Lower lobe of right lung (tissue), 2 donors: ENCODE results near the gene GCN1. TPM values are rescaled to one million over a fixed set of nuclear protein-coding genes. Genes with fewer than 3 reads are reported as not detected.

Experiments
- ATAC-seq, 2 donors: fragments of 200-7000 bp; cut with Tn5 transposase; one replicate each; pipeline ENCODE4 v1.9.1; 2020 to 2022; ENCODE audit warnings: mild to moderate bottlenecking in 2 of 2, moderate library complexity in 2 of 2
- DNase-seq: peaks from one replicate; pipeline ENCODE4 v3.0.0-alpha.2; 2020
- H3K27ac ChIP-seq: fragments of 200-600 bp; one replicate; pipeline ENCODE4 v1.8.0; 2022
- H3K27me3 ChIP-seq: fragments of 200-600 bp; one replicate; pipeline ENCODE4 v1.8.0; 2022; ENCODE audit warnings: low read depth
- H3K36me3 ChIP-seq: fragments of 200-600 bp; one replicate; pipeline ENCODE4 v1.8.0; 2022; ENCODE audit warnings: mild to moderate bottlenecking
- H3K4me1 ChIP-seq: fragments of 200-600 bp; one replicate; pipeline ENCODE4 v1.8.0; 2022
- H3K4me3 ChIP-seq: fragments of 200-600 bp; one replicate; pipeline ENCODE4 v1.8.0; 2022; ENCODE audit warnings: mild to moderate bottlenecking
- H3K9me3 ChIP-seq: fragments of 200-600 bp; one replicate; pipeline ENCODE4 v1.8.0; 2022
- intact Hi-C: fragments of 100-400 bp; cut with DNase I; formaldehyde crosslinking; loops from one replicate; pipeline ENCODE4 v1.11.0; 2022
- total RNA-seq: library from RNA; stranded (reverse); fragmentation: NEBNext Ultra II Directional; extraction: Animal tissue kit (Norgen Biotek cat#: 25700); gene quantifications from one replicate; pipeline ENCODE4 v1.2.1, GENCODE V29; 2021
- TF ChIP-seq, protein P1 (sequence below): fragments of 200-600 bp; IDR thresholded peaks from one replicate; pipeline ENCODE4 v1.8.0; 2022; ENCODE audit warnings: antibody characterized with exemption, mild to moderate bottlenecking
- donor health status: DM: no; HTN: yes; CAD: no; lungs with severe emphysema.

The GCN1 gene
- total RNA-seq, 1 donor from 2014 or later, result 73.6 TPM

DNA sequence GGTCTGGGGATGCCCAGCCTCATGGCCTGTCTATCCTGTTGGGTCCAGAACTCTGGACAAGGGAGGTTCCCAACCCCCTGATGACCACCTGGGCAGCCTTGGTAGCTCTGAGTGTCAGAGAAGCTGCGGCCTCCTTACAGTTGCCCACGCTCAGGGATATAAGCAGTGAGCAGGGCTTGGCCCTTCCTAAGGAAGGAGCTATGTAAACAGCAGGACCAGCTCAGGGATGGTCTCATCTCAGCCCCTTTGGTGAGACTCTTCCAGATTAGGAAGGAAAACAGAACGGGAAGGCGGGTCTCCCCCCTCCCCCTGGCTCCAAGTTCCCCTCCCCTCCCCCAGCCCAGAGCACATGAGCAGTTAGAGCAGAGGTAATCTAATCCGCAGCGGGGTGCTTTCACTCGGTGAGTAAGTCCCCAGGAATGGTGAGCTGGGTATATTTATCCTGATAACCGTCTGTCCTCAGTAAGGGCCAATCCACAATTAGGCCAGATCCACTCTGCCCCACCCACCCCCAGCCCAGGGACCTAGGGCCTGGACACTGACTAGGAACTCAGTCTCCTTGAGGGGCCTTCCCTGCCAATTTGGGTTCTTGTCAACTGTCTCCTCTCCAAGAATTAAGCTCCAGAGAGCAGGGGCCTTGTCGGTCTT is 35.9 kb upstream of the GCN1 start:
- H3K4me1 ChIP-seq, result peaks cover 99% of the 10 kb centered on the region
- ATAC-seq (peak; percentile 3 to 11), DNase-seq (peak; percentile 52)
- no peaks in the 10 kb centered on the region for H3K27me3 ChIP-seq
- H3K9me3 ChIP-seq, result no peaks in the 10 kb centered on the region
- TF ChIP-seq, protein P1, sequence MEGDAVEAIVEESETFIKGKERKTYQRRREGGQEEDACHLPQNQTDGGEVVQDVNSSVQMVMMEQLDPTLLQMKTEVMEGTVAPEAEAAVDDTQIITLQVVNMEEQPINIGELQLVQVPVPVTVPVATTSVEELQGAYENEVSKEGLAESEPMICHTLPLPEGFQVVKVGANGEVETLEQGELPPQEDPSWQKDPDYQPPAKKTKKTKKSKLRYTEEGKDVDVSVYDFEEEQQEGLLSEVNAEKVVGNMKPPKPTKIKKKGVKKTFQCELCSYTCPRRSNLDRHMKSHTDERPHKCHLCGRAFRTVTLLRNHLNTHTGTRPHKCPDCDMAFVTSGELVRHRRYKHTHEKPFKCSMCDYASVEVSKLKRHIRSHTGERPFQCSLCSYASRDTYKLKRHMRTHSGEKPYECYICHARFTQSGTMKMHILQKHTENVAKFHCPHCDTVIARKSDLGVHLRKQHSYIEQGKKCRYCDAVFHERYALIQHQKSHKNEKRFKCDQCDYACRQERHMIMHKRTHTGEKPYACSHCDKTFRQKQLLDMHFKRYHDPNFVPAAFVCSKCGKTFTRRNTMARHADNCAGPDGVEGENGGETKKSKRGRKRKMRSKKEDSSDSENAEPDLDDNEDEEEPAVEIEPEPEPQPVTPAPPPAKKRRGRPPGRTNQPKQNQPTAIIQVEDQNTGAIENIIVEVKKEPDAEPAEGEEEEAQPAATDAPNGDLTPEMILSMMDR, result no peak
- peak overlapping the region; percentile 33 for H3K4me3 ChIP-seq
- peak overlapping the region; percentile 88 for H3K27ac ChIP-seq
- intact Hi-C loops, result no loop called here
- peaks cover 14% of the 10 kb centered on the region for H3K36me3 ChIP-seq

DNA sequence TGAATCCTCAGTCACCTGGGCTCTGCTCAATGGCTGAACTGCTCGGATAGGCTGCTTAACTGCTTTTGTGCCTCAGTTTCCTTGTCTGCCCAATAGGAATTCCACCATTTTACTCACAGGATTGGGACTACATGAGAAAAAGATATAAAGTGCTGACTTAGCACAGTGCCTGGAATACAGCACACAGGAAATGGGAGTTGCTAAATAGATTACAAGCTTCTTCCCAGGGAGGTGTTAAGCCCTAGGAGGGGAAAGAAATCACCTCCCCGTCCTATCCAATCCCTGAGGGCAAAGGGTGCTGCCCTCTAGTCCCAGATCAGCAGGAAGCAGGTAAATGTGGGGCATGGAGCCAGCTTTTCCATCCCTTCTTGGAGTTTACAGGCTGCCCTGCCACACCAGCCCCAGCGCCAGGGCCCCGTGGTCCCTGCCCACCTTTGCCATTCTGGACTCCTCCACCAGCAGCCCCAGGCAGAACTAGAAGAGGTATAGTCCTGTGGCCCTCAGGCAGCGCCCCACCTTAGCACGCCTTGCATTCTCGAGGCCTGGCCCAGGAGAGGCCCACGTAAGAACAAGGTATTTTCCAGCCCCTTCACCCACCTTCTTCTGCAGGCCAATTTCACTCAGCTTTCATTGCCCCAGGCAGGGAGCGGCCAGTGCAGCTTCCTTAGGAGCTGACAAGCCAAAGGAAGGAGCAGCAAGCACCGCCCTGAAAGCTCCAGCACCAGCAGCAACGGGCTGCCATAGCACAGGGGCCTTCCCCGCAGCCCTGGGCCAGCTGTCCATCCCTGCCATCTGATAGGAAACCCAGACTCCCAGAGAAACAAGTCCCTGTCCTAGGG is 35.2 kb upstream of the GCN1 start:
- intact Hi-C loops, result loop anchor here (5.0 kb wide), 1 partner anchor 38 kb away; the partner anchor contains the start of gene PXN
- no peaks in the 10 kb centered on the region for H3K27me3 ChIP-seq
- H3K9me3 ChIP-seq, result no peaks in the 10 kb centered on the region
- DNase-seq (peak; percentile 54), ATAC-seq (peak in 1 of 2 donors; percentile 16)
- peaks cover 14% of the 10 kb centered on the region for H3K36me3 ChIP-seq
- peaks cover 99% of the 10 kb centered on the region for H3K4me1 ChIP-seq
- peak overlapping the region; percentile 88 for H3K27ac ChIP-seq
- H3K4me3 ChIP-seq, result peak overlapping the region; percentile 33
- TF ChIP-seq, protein P1, result no peak

DNA sequence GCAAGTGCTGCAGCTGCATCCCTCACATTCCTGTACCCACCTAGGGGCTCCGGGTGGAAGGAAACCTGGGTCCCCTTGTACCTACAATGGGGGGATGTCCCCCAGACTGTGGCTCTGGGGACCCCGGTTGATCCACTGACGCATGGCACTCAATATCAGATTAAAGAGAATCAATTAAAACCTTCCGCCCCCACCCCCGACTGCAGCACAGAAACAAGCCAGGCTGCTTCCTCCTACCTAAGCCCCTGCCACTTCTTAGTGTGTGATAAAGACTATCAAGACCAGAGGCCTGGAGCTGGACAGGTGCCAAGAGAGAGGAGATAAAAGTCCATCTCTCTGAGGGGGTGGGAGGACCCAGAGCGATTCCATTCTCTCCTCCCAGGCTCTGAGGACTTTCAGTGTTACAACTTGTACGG is 34.6 kb upstream of the GCN1 start:
- no peak for DNase-seq
- ATAC-seq, result no peak
- Histone ChIP-seq H3K27ac (peak overlapping the region; percentile 88), H3K4me3 (peak overlapping the region; percentile 33), H3K9me3 (no peaks in the 10 kb centered on the region), H3K4me1 (peaks cover 97% of the 10 kb centered on the region), H3K27me3 (no peaks in the 10 kb centered on the region), H3K36me3 (peaks cover 15% of the 10 kb centered on the region)
- TF ChIP-seq, protein P1, result no peak
- intact Hi-C loops, result loop anchor here (5.0 kb wide), 1 partner anchor 38 kb away; the partner anchor contains the start of gene PXN

DNA sequence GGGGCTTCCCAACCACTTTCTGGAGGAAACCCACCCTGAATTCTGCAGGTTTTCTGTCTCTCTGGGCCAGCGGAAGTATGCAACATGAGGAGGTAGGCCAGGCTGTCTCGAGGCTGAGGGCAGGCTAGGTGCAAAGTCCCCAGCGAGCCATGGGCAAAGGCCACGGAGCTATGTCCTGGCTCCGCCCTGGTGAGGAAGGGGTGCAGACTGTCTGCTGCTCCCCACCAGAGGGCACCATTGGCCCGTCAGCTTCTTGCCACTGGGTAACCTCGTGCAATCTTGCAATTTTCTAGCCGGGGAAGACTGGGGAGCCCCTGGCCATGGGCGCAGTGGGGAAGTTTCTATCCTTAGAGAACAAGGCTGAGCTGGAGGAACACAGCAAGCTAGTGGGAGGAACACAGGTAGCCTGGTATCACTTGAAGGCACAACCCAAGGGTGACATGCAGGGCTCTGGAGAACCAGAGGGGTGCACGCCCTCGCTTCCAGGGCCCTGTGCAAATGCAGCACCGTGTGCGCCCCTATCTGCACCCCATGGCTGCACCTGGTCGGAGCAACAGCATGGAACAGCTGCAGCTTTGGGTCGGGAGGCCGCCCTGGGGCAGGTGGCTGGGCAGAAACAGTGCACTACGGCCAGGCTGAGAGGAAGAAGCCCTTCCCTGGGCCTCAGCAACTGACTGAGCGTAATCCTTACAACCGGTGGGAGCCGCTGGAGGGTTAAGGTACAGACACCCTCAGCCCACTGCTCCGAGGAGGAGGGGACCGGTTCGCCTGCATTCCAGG is 34.0 kb upstream of the GCN1 start:
- ATAC-seq, result peak; percentile 63 to 71
- H3K27ac ChIP-seq, result peak overlapping the region; percentile 88
- H3K9me3 ChIP-seq, result no peaks in the 10 kb centered on the region
- peak overlapping the region; percentile 33 for H3K4me3 ChIP-seq
- peaks cover 21% of the 10 kb centered on the region for H3K36me3 ChIP-seq
- peak; percentile 88 for DNase-seq
- H3K27me3 ChIP-seq, result no peaks in the 10 kb centered on the region
- intact Hi-C loops, result loop anchor here (5.0 kb wide), 1 partner anchor 39 kb away; the partner anchor contains the start of gene PXN
- peaks cover 97% of the 10 kb centered on the region for H3K4me1 ChIP-seq
- TF ChIP-seq, protein P1, result peak; percentile 95

DNA sequence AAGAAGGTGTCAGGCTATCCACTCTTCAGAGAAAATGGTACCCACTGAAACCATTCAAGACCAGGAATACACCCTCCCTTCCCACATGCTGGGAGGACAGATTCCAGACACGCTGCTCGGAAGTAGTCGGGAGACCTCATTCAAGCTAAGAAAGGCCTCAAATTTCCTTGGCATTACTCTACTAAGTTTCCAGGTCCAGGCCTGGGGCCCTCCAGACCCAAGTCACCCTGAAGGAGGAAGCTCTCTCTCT is 33.5 kb upstream of the GCN1 start:
- Histone ChIP-seq H3K36me3 (peaks cover 26% of the 10 kb centered on the region), H3K4me3 (peak overlapping the region; percentile 33), H3K27me3 (no peaks in the 10 kb centered on the region), H3K9me3 (no peaks in the 10 kb centered on the region), H3K27ac (peak overlapping the region; percentile 88), H3K4me1 (peaks cover 94% of the 10 kb centered on the region)
- ATAC-seq (no peak), DNase-seq (no peak)
- TF ChIP-seq, protein P1, result no peak
- intact Hi-C loops, result loop anchor here (5.0 kb wide), 1 partner anchor 39 kb away; the partner anchor contains the start of gene PXN
